Fibroblast of the aortic adventitia (primary cell): ENCODE results near the gene SOD3. TPM values are rescaled to one million over a fixed set of nuclear protein-coding genes. Genes with fewer than 3 reads are reported as not detected.

Experiments used
- DNase-seq: peaks from one replicate; pipeline ENCODE4 v3.0.0-alpha.2; 2010; ENCODE audit warnings: low read depth
- H3K4me3 ChIP-seq: 2 replicates; pipeline ENCODE4 v1.5.1; 2011; ENCODE audit warnings: low read depth, mild to moderate bottlenecking, control low read depth, low read length, moderate library complexity
- CTCF ChIP-seq: IDR thresholded peaks from 2 replicates; pipeline ENCODE4 v1.5.1; 2011; ENCODE audit warnings: mild to moderate bottlenecking, low read length, control low read depth, inconsistent platforms; ENCODE audit not compliant: insufficient read depth
- small RNA-seq: library from RNA; depleted of rRNA; stranded (forward); fragments of <200 nt; gene quantifications from one replicate; pipeline ENCODE3, GENCODE V24; 2012
- total RNA-seq: library from RNA; depleted of rRNA; stranded (reverse); fragments of >200 nt; gene quantifications from 2 replicates; pipeline ENCODE4 v1.2.3, GENCODE V29; 2012; ENCODE audit warnings: low replicate concordance

SOD3 gene
- total RNA-seq, 1 donor: 75.2 TPM

DNA sequence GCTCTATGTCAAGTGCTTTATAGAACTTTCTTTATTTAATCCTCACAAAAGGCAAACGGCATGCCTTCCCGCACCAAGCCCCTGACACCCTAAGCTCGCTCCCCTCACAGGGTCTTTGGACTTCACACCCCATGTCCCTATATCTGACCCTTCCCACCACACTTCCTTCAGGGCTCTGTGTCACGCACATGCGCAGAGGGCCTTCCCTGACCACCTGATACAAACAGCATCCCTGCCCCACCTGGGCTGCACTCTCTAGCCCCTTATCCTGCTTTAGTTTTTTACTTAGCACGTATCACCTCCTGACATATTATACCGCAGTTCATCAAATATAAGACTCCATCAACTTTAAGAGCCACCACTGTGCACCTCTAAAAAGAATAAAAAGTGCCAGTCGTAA, 49.8 kb downstream of the SOD3 start:
- TF ChIP-seq CTCF: no peak
- no peak for DNase-seq
- H3K4me3 ChIP-seq: no peak overlapping the region

DNA sequence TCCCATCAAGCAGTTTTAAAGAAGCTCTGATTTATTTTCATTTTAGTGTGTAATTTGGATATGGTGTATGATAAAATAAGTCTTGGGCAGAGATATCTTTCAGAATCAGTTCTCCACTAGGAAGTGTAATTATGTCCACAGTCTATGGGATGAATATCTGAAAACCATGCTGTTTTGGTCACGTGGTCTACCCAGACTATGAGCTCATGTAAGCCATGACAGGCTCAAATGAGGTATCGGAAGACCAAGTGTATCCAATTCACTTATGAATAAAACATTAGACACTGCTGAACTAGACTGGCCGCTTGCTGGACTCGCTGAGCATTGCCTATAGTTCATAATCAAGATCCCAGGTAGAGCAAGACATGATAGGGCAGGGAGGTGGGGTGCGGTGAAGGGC, 50.5 kb downstream of the SOD3 start:
- no peak overlapping the region for H3K4me3 ChIP-seq
- no peak for TF ChIP-seq CTCF
- DNase-seq: no peak

- H3K4me3 ChIP-seq: no peak overlapping the region
- DNase-seq: no peak
- no peak for TF ChIP-seq CTCF
Observed at GRCh38 chr4:24846716-24847115, 51.3 kb downstream of the SOD3 start.

DNA sequence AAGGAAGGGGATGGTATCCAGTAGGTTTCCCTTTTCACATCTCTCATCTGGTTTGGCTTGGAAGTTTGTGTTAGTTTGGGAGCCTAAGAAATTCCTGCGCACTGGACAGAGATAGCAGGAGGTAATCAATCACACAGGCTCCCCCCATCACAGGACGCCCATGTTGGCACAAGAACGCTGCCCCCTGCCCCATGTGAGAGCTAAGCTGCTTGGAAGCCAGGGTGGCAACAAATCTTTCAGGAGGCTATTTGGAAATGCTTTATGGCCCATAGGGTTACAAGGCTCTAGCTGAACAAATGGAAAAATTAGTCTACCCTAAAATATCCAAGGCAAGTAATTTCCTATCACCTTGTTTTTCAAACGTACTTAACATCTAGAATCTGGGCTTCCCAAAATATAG, 54.0 kb downstream of the SOD3 start:
- H3K4me3 ChIP-seq: no peak overlapping the region
- DNase-seq: no peak
- TF ChIP-seq CTCF: no peak

GRCh38 chr4:24849756-24850155, 54.4 kb downstream of the SOD3 start:
- no peak for TF ChIP-seq CTCF
- no peak overlapping the region for H3K4me3 ChIP-seq
- DNase-seq: peak; percentile 27

Small RNAs within 50 kb of the gene (small RNA-seq; reads per million reads assigned to genes)
- gene AC006390.1: not detected

Other genes with a start within 250 kb of the SOD3 start
- gene DHX15, start 211.0 kb upstream of the SOD3 start, total RNA-seq: 141 and 165 TPM in 2 replicates
- gene CCDC149, start 117.5 kb downstream of the SOD3 start, total RNA-seq: 11.0 and 18.3 TPM in 2 replicates
- gene LGI2, start 235.4 kb downstream of the SOD3 start, total RNA-seq: 0.54 and 6.5 TPM in 2 replicates